Breast epithelium (tissue), 4 donors: ENCODE measurements around the gene KRTAP10-9. TPM values are rescaled to one million over a fixed set of nuclear protein-coding genes. Genes with fewer than 3 reads are reported as not detected.
"Not testable (repeated sequence)": the region's sequence is repeated elsewhere in the genome, so short reads cannot be mapped to it uniquely, and the experiment has no call there.

ENCODE experiments used
- DNase-seq, 2 donors: peaks; one replicate each; pipeline ENCODE4 v3.0.0-alpha.2; 2019; ENCODE audit warnings: low spot score in 2 of 2
- H3K27ac ChIP-seq, 2 donors: fragments of 200-600 bp; sonication (generic) in 1 of 2; one replicate each; pipeline ENCODE4 v1.5.1; 2016 to 2019; ENCODE audit warnings: mild to moderate bottlenecking in 1 of 2
- H3K27me3 ChIP-seq, 2 donors: fragments of 200-600 bp; sonication (generic) in 1 of 2; one replicate each; pipeline versions ENCODE4 v1.5.1 to v1.6.0; 2017 to 2019; ENCODE audit warnings: control low read depth in 1 of 2, mild to moderate bottlenecking in 1 of 2
- H3K36me3 ChIP-seq: fragments of 200-600 bp; one replicate; pipeline ENCODE4 v1.5.1; 2019
- H3K4me1 ChIP-seq, 2 donors: fragments of 200-600 bp; sonication (generic); one replicate each; pipeline ENCODE4 v1.5.1; 2016 to 2019; ENCODE audit warnings: control low read depth in 1 of 2
- H3K4me3 ChIP-seq, 3 donors: fragments of 200-600 bp; sonication (generic); 1 replicate in 2 of 3; 2 replicates in 1 of 3; pipeline ENCODE4 v1.5.1; 2016 to 2019; ENCODE audit warnings: mild to moderate bottlenecking in 3 of 3, moderate library complexity in 2 of 3
- H3K9me3 ChIP-seq, 2 donors: fragments of 200-600 bp; sonication (generic) in 1 of 2; one replicate each; pipeline ENCODE4 v1.5.1; 2016 to 2019; ENCODE audit warnings: control low read depth in 1 of 2
- CTCF ChIP-seq, 3 donors: fragments of 450-650 bp; IDR thresholded peaks; one replicate each; pipeline ENCODE4 v1.5.1; 2016 to 2017; ENCODE audit warnings: antibody characterized with exemption in 3 of 3, mild to moderate bottlenecking in 3 of 3, moderate library complexity in 3 of 3
- POLR2A ChIP-seq: fragments of 450-650 bp; IDR thresholded peaks from one replicate; pipeline ENCODE4 v1.6.1; 2016; ENCODE audit warnings: antibody characterized with exemption, mild to moderate bottlenecking, moderate library complexity
- POLR2AphosphoS5 ChIP-seq, 3 donors: sonication (generic); formaldehyde crosslinking; IDR thresholded peaks; one replicate each; pipeline ENCODE4 v1.6.1; 2017; ENCODE audit warnings: antibody characterized with exemption in 3 of 3
- intact Hi-C: fragments of 100-400 bp; cut with DNase I; formaldehyde crosslinking; loops from one replicate; pipeline ENCODE4 v1.15.1; 2023; ENCODE audit warnings: low total_unique reads
- total RNA-seq, 3 donors: library from RNA; depleted of rRNA; stranded (reverse); fragments of >200 nt; gene quantifications; one replicate each; pipeline ENCODE4 v1.1.0, GENCODE V29; 2016

The KRTAP10-9 gene
- total RNA-seq, 3 donors from 2014 or later, result not detected

- H3K9me3 ChIP-seq, result peaks cover 0 to 7% of the 10 kb centered on the region in 2 donors
- intact Hi-C loops, result no loop called here
- no peak overlapping the region for H3K27ac ChIP-seq
- H3K36me3 ChIP-seq, result no peaks in the 10 kb centered on the region
- no peak overlapping the region for H3K4me3 ChIP-seq
- DNase-seq, result no peak
- peaks cover 0 to 47% of the 10 kb centered on the region in 2 donors for H3K27me3 ChIP-seq
- H3K4me1 ChIP-seq, result no peaks in the 10 kb centered on the region
- no peak for TF ChIP-seq CTCF (IDR thresholded peaks at IDR 0.05)
- TF ChIP-seq POLR2AphosphoS5 (IDR thresholded peaks at IDR 0.05), result no peak
- no peak for TF ChIP-seq POLR2A
Observed at GRCh38 chr21:44596068-44596725, 30.7 kb upstream of the KRTAP10-9 start.

GRCh38 chr21:44598061-44598460 is 28.8 kb upstream of the KRTAP10-9 start:
- H3K36me3 ChIP-seq, result no peaks in the 10 kb centered on the region
- intact Hi-C loops, result no loop called here
- no peak for TF ChIP-seq POLR2A
- TF ChIP-seq CTCF (IDR thresholded peaks at IDR 0.05), result no peak
- TF ChIP-seq POLR2AphosphoS5 (IDR thresholded peaks at IDR 0.05), result no peak
- peaks cover 0 to 7% of the 10 kb centered on the region in 2 donors for H3K9me3 ChIP-seq
- H3K4me1 ChIP-seq, result no peaks in the 10 kb centered on the region
- no peak overlapping the region for H3K27ac ChIP-seq
- peaks cover 0 to 50% of the 10 kb centered on the region in 2 donors for H3K27me3 ChIP-seq
- H3K4me3 ChIP-seq, result no peak overlapping the region
- DNase-seq, result no peak

- no peak overlapping the region for H3K4me3 ChIP-seq
- intact Hi-C loops, result no loop called here
- H3K9me3 ChIP-seq, result peaks cover 0 to 10% of the 10 kb centered on the region in 2 donors
- no peaks in the 10 kb centered on the region for H3K4me1 ChIP-seq
- peaks cover 0 to 60% of the 10 kb centered on the region in 2 donors for H3K27me3 ChIP-seq
- no peaks in the 10 kb centered on the region for H3K36me3 ChIP-seq
- no peak for DNase-seq
- TF ChIP-seq POLR2A (no peak), POLR2AphosphoS5 (IDR thresholded peaks at IDR 0.05) (no peak), CTCF (IDR thresholded peaks at IDR 0.05) (no peak)
- no peak overlapping the region for H3K27ac ChIP-seq
Observed at GRCh38 chr21:44599264-44600029, 27.4 kb upstream of the KRTAP10-9 start.

- H3K27ac ChIP-seq, DNase-seq, intact Hi-C loops, H3K4me1 ChIP-seq, H3K36me3 ChIP-seq, H3K4me3 ChIP-seq: not testable (repeated sequence)
- Histone ChIP-seq H3K9me3 (peaks cover 0 to 12% of the 10 kb centered on the region in 2 donors), H3K27me3 (peaks cover 0 to 60% of the 10 kb centered on the region in 2 donors)
Observed at GRCh38 chr21:44600118-44600978, 26.5 kb upstream of the KRTAP10-9 start, which contains the start of gene KRTAP10-7. KRTAP10-7 (plus strand) TSS chr21:44600597; CDS start chr21:44600622, 25 bp downstream.

- H3K36me3 ChIP-seq, H3K4me1 ChIP-seq, H3K4me3 ChIP-seq, intact Hi-C loops, DNase-seq, H3K27ac ChIP-seq: not testable (repeated sequence)
- Histone ChIP-seq H3K9me3 (peaks cover 0 to 12% of the 10 kb centered on the region in 2 donors), H3K27me3 (peaks cover 0 to 56% of the 10 kb centered on the region in 2 donors)
Observed at GRCh38 chr21:44601091-44601490, 25.8 kb upstream of the KRTAP10-9 start.
